Astrocyte (in vitro differentiated cells and primary cell): ENCODE results near the gene JAK2. TPM values are rescaled to one million over a fixed set of nuclear protein-coding genes. Genes with fewer than 3 reads are reported as not detected.
A peak's percentile ranks its signal among the peaks of the same experiment; 100 is the strongest.
"Not testable (repeated sequence)": the region's sequence is repeated elsewhere in the genome, so short reads cannot be mapped to it uniquely, and the experiment has no call there.

Experiments used
- DNase-seq: peaks from one replicate; pipeline ENCODE4 v3.0.0-alpha.2; 2010; ENCODE audit warnings: low read depth
- FAIRE-seq: peaks from 2 replicates; lab custom pipeline; 2011; peaks lifted over from hg19 to GRCh38; lab: Jason Lieb, UNC
- H2AFZ ChIP-seq: 2 replicates; pipeline ENCODE4 v1.6.0; 2012; ENCODE audit warnings: low read depth, low read length, inconsistent platforms
- H3K27ac ChIP-seq: 2 replicates; pipeline ENCODE4 v1.5.1; 2011; ENCODE audit warnings: low read depth, low read length, inconsistent platforms
- H3K27me3 ChIP-seq: 2 replicates; pipeline ENCODE4 v1.6.0; 2011; ENCODE audit warnings: low read length, inconsistent platforms; ENCODE audit not compliant: insufficient read depth
- H3K36me3 ChIP-seq: 2 replicates; pipeline ENCODE4 v1.5.1; 2011; ENCODE audit warnings: low read length, inconsistent platforms; ENCODE audit not compliant: insufficient read depth
- H3K4me1 ChIP-seq: 2 replicates; pipeline ENCODE4 v1.5.1; 2011; ENCODE audit warnings: low read length, inconsistent platforms; ENCODE audit not compliant: insufficient read depth
- H3K4me2 ChIP-seq: 2 replicates; pipeline ENCODE4 v1.6.0; 2012; ENCODE audit warnings: low read length, inconsistent platforms
- H3K4me3 ChIP-seq: 2 replicates; pipeline ENCODE4 v1.5.1; 2011; ENCODE audit warnings: low read depth, mild to moderate bottlenecking, low read length, inconsistent platforms; ENCODE audit not compliant: insufficient read depth
- H3K79me2 ChIP-seq: 2 replicates; pipeline ENCODE4 v1.6.0; 2012; ENCODE audit warnings: mild to moderate bottlenecking, low read length, inconsistent platforms; ENCODE audit not compliant: insufficient read depth
- H3K9ac ChIP-seq: 2 replicates; pipeline ENCODE4 v1.6.0; 2012; ENCODE audit warnings: mild to moderate bottlenecking, low read length, inconsistent platforms
- H3K9me3 ChIP-seq: 2 replicates; pipeline ENCODE4 v1.5.1; 2012; ENCODE audit warnings: low read depth, mild to moderate bottlenecking, low read length, inconsistent platforms; ENCODE audit not compliant: insufficient read depth
- H4K20me1 ChIP-seq: 2 replicates; pipeline ENCODE4 v1.6.0; 2012; ENCODE audit warnings: low read length, inconsistent platforms; ENCODE audit not compliant: insufficient read depth
- H3K27ac Mint-ChIP-seq: one replicate; pipeline ENCODE4 v1.8.0; 2021; ENCODE audit warnings: mild to moderate bottlenecking, mixed read lengths; ENCODE audit not compliant: unreplicated experiment
- H3K27me3 Mint-ChIP-seq: one replicate; pipeline ENCODE4 v1.8.0; 2021; ENCODE audit warnings: low read depth, mixed read lengths; ENCODE audit not compliant: unreplicated experiment
- H3K36me3 Mint-ChIP-seq: one replicate; pipeline ENCODE4 v1.8.0; 2021; ENCODE audit warnings: low read depth, mixed read lengths; ENCODE audit not compliant: unreplicated experiment
- H3K4me1 Mint-ChIP-seq: one replicate; pipeline ENCODE4 v1.8.0; 2021; ENCODE audit warnings: low read depth, mixed read lengths; ENCODE audit not compliant: unreplicated experiment
- H3K4me3 Mint-ChIP-seq: one replicate; pipeline ENCODE4 v1.8.0; 2021; ENCODE audit warnings: mild to moderate bottlenecking, moderate library complexity, mixed read lengths; ENCODE audit not compliant: unreplicated experiment
- H3K9me3 Mint-ChIP-seq: one replicate; pipeline ENCODE4 v1.8.0; 2021; ENCODE audit warnings: mild to moderate bottlenecking, mixed read lengths; ENCODE audit not compliant: unreplicated experiment
- CTCF ChIP-seq: IDR thresholded peaks from 2 replicates; pipeline ENCODE4 v1.5.1; 2011; ENCODE audit warnings: low read depth, mild to moderate bottlenecking, inconsistent platforms, low read length, moderate library complexity; ENCODE audit not compliant: insufficient read depth
- EZH2 ChIP-seq: IDR thresholded peaks from 2 replicates; pipeline ENCODE4 v1.6.1; 2012; ENCODE audit warnings: mild to moderate bottlenecking, low read length, inconsistent platforms; ENCODE audit not compliant: insufficient read depth
- total RNA-seq: library from RNA; stranded (reverse); gene quantifications from 2 replicates; pipeline ENCODE4 v1.2.1, GENCODE V29; 2021

The JAK2 gene
- total RNA-seq, 1 donor from 2014 or later = 12.3 TPM

- DNase-seq (no peak), FAIRE-seq (no peak)
- Mint-ChIP-seq H3K27ac (no peak overlapping the region), H3K9me3 (peaks cover 2% of the 10 kb centered on the region), H3K36me3 (no peaks in the 10 kb centered on the region), H3K4me3 (no peak overlapping the region), H3K4me1 (no peaks in the 10 kb centered on the region), H3K27me3 (no peaks in the 10 kb centered on the region)
- Histone ChIP-seq H3K4me2 (no peak overlapping the region), H3K36me3 (no peaks in the 10 kb centered on the region), H3K27me3 (no peaks in the 10 kb centered on the region), H3K79me2 (no peaks in the 10 kb centered on the region), H2AFZ (no peak overlapping the region), H3K27ac (no peak overlapping the region), H3K4me3 (no peak overlapping the region), H4K20me1 (no peaks in the 10 kb centered on the region), H3K9me3 (no peaks in the 10 kb centered on the region), H3K9ac (no peak overlapping the region), H3K4me1 (peaks cover 3% of the 10 kb centered on the region)
- TF ChIP-seq EZH2 = no peak
- no peak for TF ChIP-seq CTCF
Measured at GRCh38 chr9:4937446-4937845, 47.6 kb upstream of the JAK2 start.

GRCh38 chr9:4938496-4938895 is 46.6 kb upstream of the JAK2 start:
- Histone ChIP-seq H3K27me3 (no peaks in the 10 kb centered on the region), H3K4me3 (no peak overlapping the region), H3K36me3 (no peaks in the 10 kb centered on the region), H3K4me2 (no peak overlapping the region), H4K20me1 (no peaks in the 10 kb centered on the region), H3K79me2 (no peaks in the 10 kb centered on the region), H3K9ac (no peak overlapping the region), H3K9me3 (no peaks in the 10 kb centered on the region), H3K4me1 (peaks cover 3% of the 10 kb centered on the region), H3K27ac (no peak overlapping the region), H2AFZ (no peak overlapping the region)
- TF ChIP-seq CTCF (no peak), EZH2 (no peak)
- FAIRE-seq = no peak
- Mint-ChIP-seq H3K9me3 (no peaks in the 10 kb centered on the region), H3K27ac (no peak overlapping the region), H3K36me3 (no peaks in the 10 kb centered on the region), H3K4me3 (no peak overlapping the region), H3K4me1 (no peaks in the 10 kb centered on the region), H3K27me3 (no peaks in the 10 kb centered on the region)
- DNase-seq = no peak

DNA sequence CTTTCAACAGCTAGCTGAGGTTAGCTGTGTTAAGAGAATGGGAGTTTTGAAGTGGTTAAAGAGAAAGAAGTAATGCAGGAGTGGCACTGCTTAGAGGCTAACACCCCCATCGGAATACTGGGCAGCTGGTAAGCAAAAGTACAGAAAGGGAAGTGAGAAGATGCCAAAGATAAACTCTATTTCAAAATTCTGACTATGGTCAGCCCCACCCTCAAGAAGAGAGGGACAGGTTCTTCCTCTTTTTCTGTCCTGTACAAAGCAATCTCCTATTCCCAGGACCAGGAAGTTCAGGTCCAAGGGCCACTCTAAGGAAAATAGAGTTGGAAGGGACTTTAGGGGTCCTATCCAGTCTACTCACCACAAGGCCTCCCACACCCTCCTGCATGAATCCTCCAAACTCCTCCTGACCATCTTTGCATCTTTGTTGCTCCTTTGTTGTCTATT is 45.9 kb upstream of the JAK2 start:
- no peak overlapping the region for H3K4me2 ChIP-seq
- Mint-ChIP-seq H3K4me1 (no peaks in the 10 kb centered on the region), H3K4me3 (no peak overlapping the region), H3K36me3 (no peaks in the 10 kb centered on the region), H3K9me3 (no peaks in the 10 kb centered on the region), H3K27me3 (no peaks in the 10 kb centered on the region), H3K27ac (no peak overlapping the region)
- H3K9ac ChIP-seq = no peak overlapping the region
- no peak overlapping the region for H2AFZ ChIP-seq
- no peaks in the 10 kb centered on the region for H3K9me3 ChIP-seq
- H3K4me3 ChIP-seq = no peak overlapping the region
- no peak overlapping the region for H3K27ac ChIP-seq
- TF ChIP-seq CTCF = no peak
- TF ChIP-seq EZH2 = no peak
- no peaks in the 10 kb centered on the region for H3K79me2 ChIP-seq
- FAIRE-seq (no peak), DNase-seq (no peak)
- H3K27me3 ChIP-seq = no peaks in the 10 kb centered on the region
- no peaks in the 10 kb centered on the region for H4K20me1 ChIP-seq
- H3K4me1 ChIP-seq = peaks cover 3% of the 10 kb centered on the region
- no peaks in the 10 kb centered on the region for H3K36me3 ChIP-seq

GRCh38 chr9:4942042-4942691 is 42.9 kb upstream of the JAK2 start:
- H3K27ac Mint-ChIP-seq, H3K27me3 Mint-ChIP-seq, H3K79me2 ChIP-seq, H3K4me1 ChIP-seq, H3K36me3 Mint-ChIP-seq, H3K4me2 ChIP-seq, H3K9me3 ChIP-seq, H2AFZ ChIP-seq, H3K4me1 Mint-ChIP-seq, FAIRE-seq, H4K20me1 ChIP-seq, H3K36me3 ChIP-seq, H3K9ac ChIP-seq, H3K9me3 Mint-ChIP-seq, H3K4me3 Mint-ChIP-seq, H3K27me3 ChIP-seq, H3K27ac ChIP-seq, H3K4me3 ChIP-seq: not testable (repeated sequence)
- peak; percentile 80 for DNase-seq
